ENCODE measurements around the gene MACIR.
"Not testable (repeated sequence)": the region's sequence is repeated elsewhere in the genome, so short reads cannot be mapped to it uniquely, and the experiment has no call there.

Gene MACIR

GRCh38 chr5:103258368-103258956, at the start of gene MACIR:
Gene MACIR, plus strand, starts transcription at chr5:103258763. Its CDS starts 17,157 bp downstream, at chr5:103275920.
- peak; percentile 65 to 84 for DNase-seq (ENCODE audit: low read depth in 1 of 2, low spot score in 1 of 2)

- no peak for DNase-seq (ENCODE audit: low read depth in 1 of 2, low spot score in 1 of 2)
Measured at GRCh38 chr5:103209065-103209464, 49.5 kb upstream of the MACIR start.

GRCh38 chr5:103210952-103211351, 47.6 kb upstream of the MACIR start:
- no peak for DNase-seq (ENCODE audit: low read depth in 1 of 2, low spot score in 1 of 2)

GRCh38 chr5:103211576-103212561, 46.7 kb upstream of the MACIR start:
- DNase-seq (ENCODE audit: low read depth in 1 of 2, low spot score in 1 of 2), result no peak

GRCh38 chr5:103216137-103216536, 42.4 kb upstream of the MACIR start:
- no peak for DNase-seq (ENCODE audit: low read depth in 1 of 2, low spot score in 1 of 2)

- no peak for DNase-seq (ENCODE audit: low read depth in 1 of 2, low spot score in 1 of 2)
Measured at GRCh38 chr5:103216697-103217096, 41.9 kb upstream of the MACIR start.

- no peak for DNase-seq (ENCODE audit: low read depth in 1 of 2, low spot score in 1 of 2)
Measured at GRCh38 chr5:103217101-103217500, 41.5 kb upstream of the MACIR start.

- DNase-seq (ENCODE audit: low read depth in 1 of 2, low spot score in 1 of 2), result no peak
Measured at GRCh38 chr5:103218164-103218563, 40.4 kb upstream of the MACIR start.

- DNase-seq (ENCODE audit: low read depth in 1 of 2, low spot score in 1 of 2), result not testable (repeated sequence)
Measured at GRCh38 chr5:103219074-103219473, 39.5 kb upstream of the MACIR start.

- no peak for DNase-seq (ENCODE audit: low read depth in 1 of 2, low spot score in 1 of 2)
Measured at GRCh38 chr5:103223031-103223955, 35.3 kb upstream of the MACIR start.

- DNase-seq (ENCODE audit: low read depth in 1 of 2, low spot score in 1 of 2), result peak in 1 of 2 donors; percentile 37
Measured at GRCh38 chr5:103224118-103224893, 34.3 kb upstream of the MACIR start.

GRCh38 chr5:103224894-103225246, 33.7 kb upstream of the MACIR start:
- no peak for DNase-seq (ENCODE audit: low read depth in 1 of 2, low spot score in 1 of 2)

GRCh38 chr5:103228061-103228460, 30.5 kb upstream of the MACIR start:
- DNase-seq (ENCODE audit: low read depth in 1 of 2, low spot score in 1 of 2), result no peak

GRCh38 chr5:103228588-103228987, 30.0 kb upstream of the MACIR start:
- DNase-seq (ENCODE audit: low read depth in 1 of 2, low spot score in 1 of 2), result no peak

GRCh38 chr5:103232393-103232999, 26.1 kb upstream of the MACIR start:
- no peak for DNase-seq (ENCODE audit: low read depth in 1 of 2, low spot score in 1 of 2)

- DNase-seq (ENCODE audit: low read depth in 1 of 2, low spot score in 1 of 2), result no peak
Measured at GRCh38 chr5:103234239-103234975, 24.2 kb upstream of the MACIR start.

GRCh38 chr5:103235891-103236290, 22.7 kb upstream of the MACIR start:
- no peak for DNase-seq (ENCODE audit: low read depth in 1 of 2, low spot score in 1 of 2)

GRCh38 chr5:103237778-103238177, 20.8 kb upstream of the MACIR start:
- DNase-seq (ENCODE audit: low read depth in 1 of 2, low spot score in 1 of 2), result no peak

GRCh38 chr5:103243665-103244064, 14.9 kb upstream of the MACIR start:
- DNase-seq (ENCODE audit: low read depth in 1 of 2, low spot score in 1 of 2), result no peak
